Prostate gland (tissue), 2 donors: ENCODE results near the gene RAB3B. TPM values are rescaled to one million over a fixed set of nuclear protein-coding genes. Genes with fewer than 3 reads are reported as not detected.

Experiments
- DNase-seq: peaks from one replicate; pipeline ENCODE4 v3.0.0-alpha.2; 2019; ENCODE audit warnings: low spot score
- H3K27ac ChIP-seq, 2 donors: fragments of 200-600 bp; sonication (generic); 2 replicates each; pipeline ENCODE4 v1.5.1; 2017 to 2019
- H3K27me3 ChIP-seq: fragments of 200-600 bp; sonication (generic); replicated peaks from 2 replicates; pipeline ENCODE4 v1.5.1; 2019; ENCODE audit not compliant: insufficient read depth
- H3K36me3 ChIP-seq, 2 donors: fragments of 200-600 bp; sonication (generic); 1 replicate in 1 of 2; 2 replicates in 1 of 2; pipeline versions ENCODE4 v1.5.1 to v1.8.1; 2017 to 2019
- H3K4me1 ChIP-seq: fragments of 200-600 bp; sonication (generic); replicated peaks from 2 replicates; pipeline ENCODE4 v1.5.1; 2019
- H3K4me3 ChIP-seq, 2 donors: fragments of 200-600 bp; sonication (generic); 2 replicates each; pipeline ENCODE4 v1.5.1; 2017 to 2019
- H3K9me3 ChIP-seq: fragments of 200-600 bp; sonication (generic); 2 replicates; pipeline ENCODE4 v1.5.1; 2017
- POLR2A ChIP-seq: fragments of 450-650 bp; IDR thresholded peaks from one replicate; pipeline ENCODE4 v1.6.1; 2016; ENCODE audit warnings: antibody characterized with exemption, mild to moderate bottlenecking
- POLR2AphosphoS5 ChIP-seq: sonication (generic); formaldehyde crosslinking; IDR thresholded peaks from one replicate; pipeline ENCODE4 v1.6.1; 2017; ENCODE audit warnings: antibody characterized with exemption
- WGBS: methylation state at CpG from one replicate; pipeline ENCODE4 v1.1.5; 2018; 5-methylcytosine and 5-hydroxymethylcytosine counted together
- intact Hi-C: fragments of 100-400 bp; cut with DNase I; formaldehyde crosslinking; loops from one replicate; pipeline ENCODE4 v1.14.2; 2022
- small RNA-seq, 2 donors: library from RNA; depleted of rRNA; stranded (forward); fragments of <200 nt; gene quantifications; one replicate each; pipeline ENCODE3, GENCODE V24; 2016
- total RNA-seq, 2 donors: library from RNA; depleted of rRNA; stranded (reverse); fragments of >200 nt; gene quantifications; one replicate each; pipeline ENCODE4 v1.1.0, GENCODE V29; 2016
- TF ChIP-seq, protein P1 (sequence below), 4 experiments: fragments of 200-600 bp in 2 of 4; fragments of 450-650 bp in 2 of 4; sonication (generic) in 2 of 4; IDR thresholded peaks; 1 replicate in 3 of 4; 2 replicates in 1 of 4; pipeline ENCODE4 v1.5.1; 2016 to 2019; ENCODE audit warnings: antibody characterized with exemption in 4 of 4, mild to moderate bottlenecking in 2 of 4, moderate library complexity in 2 of 4

RAB3B gene
- total RNA-seq, 2 donors from 2014 or later = 8.5 to 23.6 TPM

DNA sequence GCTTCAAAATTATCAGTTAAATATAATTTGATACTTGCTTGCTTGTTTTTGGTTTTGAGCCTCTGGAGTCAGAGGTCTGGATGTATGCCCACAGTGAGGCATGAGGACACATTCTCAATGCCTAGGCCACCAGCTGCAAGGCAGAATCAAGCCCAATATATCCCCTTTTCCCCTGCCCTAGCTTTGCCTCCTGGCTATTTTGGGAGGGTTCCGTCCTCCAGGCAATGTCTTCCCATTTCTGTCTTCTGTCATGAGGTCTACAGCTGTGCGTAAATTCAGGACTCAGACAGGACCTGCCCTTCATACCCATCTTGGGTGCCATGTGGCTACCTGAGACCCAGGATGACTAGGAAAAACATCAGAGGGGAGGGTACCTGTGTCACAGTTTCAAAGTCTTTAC, 131.2 kb downstream of the RAB3B start:
- no peaks in the 10 kb centered on the region for H3K36me3 ChIP-seq
- H3K27ac ChIP-seq = no peak overlapping the region
- H3K4me3 ChIP-seq = no peak overlapping the region
- 98% methylated on average over 2 of the region's 2 CpGs for WGBS
- TF ChIP-seq POLR2AphosphoS5 (no peak), POLR2A (no peak)
- TF ChIP-seq, protein P1, sequence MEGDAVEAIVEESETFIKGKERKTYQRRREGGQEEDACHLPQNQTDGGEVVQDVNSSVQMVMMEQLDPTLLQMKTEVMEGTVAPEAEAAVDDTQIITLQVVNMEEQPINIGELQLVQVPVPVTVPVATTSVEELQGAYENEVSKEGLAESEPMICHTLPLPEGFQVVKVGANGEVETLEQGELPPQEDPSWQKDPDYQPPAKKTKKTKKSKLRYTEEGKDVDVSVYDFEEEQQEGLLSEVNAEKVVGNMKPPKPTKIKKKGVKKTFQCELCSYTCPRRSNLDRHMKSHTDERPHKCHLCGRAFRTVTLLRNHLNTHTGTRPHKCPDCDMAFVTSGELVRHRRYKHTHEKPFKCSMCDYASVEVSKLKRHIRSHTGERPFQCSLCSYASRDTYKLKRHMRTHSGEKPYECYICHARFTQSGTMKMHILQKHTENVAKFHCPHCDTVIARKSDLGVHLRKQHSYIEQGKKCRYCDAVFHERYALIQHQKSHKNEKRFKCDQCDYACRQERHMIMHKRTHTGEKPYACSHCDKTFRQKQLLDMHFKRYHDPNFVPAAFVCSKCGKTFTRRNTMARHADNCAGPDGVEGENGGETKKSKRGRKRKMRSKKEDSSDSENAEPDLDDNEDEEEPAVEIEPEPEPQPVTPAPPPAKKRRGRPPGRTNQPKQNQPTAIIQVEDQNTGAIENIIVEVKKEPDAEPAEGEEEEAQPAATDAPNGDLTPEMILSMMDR (IDR thresholded peaks at IDR 0.05) = no peak
- DNase-seq = no peak
- H3K4me1 ChIP-seq = no peaks in the 10 kb centered on the region
- H3K27me3 ChIP-seq = no peaks in the 10 kb centered on the region
- no peaks in the 10 kb centered on the region for H3K9me3 ChIP-seq
- intact Hi-C loops = no loop called here

- Histone ChIP-seq H3K27me3 (no peaks in the 10 kb centered on the region), H3K9me3 (no peaks in the 10 kb centered on the region), H3K4me1 (no peaks in the 10 kb centered on the region), H3K4me3 (no peak overlapping the region), H3K27ac (no peak overlapping the region), H3K36me3 (no peaks in the 10 kb centered on the region)
- DNase-seq = no peak
- intact Hi-C loops = no loop called here
- WGBS = 80% methylated on average over 1 of the region's 1 CpG
- TF ChIP-seq POLR2AphosphoS5 (no peak), POLR2A (no peak)
- TF ChIP-seq, protein P1 (IDR thresholded peaks at IDR 0.05) = no peak
These were observed 131.6 kb downstream of the RAB3B start for GRCh38 chr1:51858892-51859291.

Small RNA genes within 50 kb of the gene (small RNA-seq; reads per million reads assigned to genes)
- 0 reads per million in 2 donors for gene RN7SL290P
- 0.19 to 0.50 reads per million in 2 donors for gene RNA5SP48

Other genes with a start within 250 kb of the RAB3B start
- 10 to 100 TPM; 48.5 to 67.7 TPM for gene NRDC, start 112.0 kb downstream of the RAB3B start, total RNA-seq
- gene KTI12, start 43.1 kb upstream of the RAB3B start, total RNA-seq = 10 to 100 TPM in 1 of 2 donors, 1 to 10 TPM in 1; 9.2 to 15.0 TPM
- 10 to 100 TPM; 46.1 to 70.6 TPM for gene TXNDC12, start 64.5 kb upstream of the RAB3B start, total RNA-seq
- 10 to 100 TPM; 34.7 to 39.0 TPM for gene BTF3L4, start 65.6 kb upstream of the RAB3B start, total RNA-seq
- 10 to 100 TPM; 28.6 to 29.0 TPM for gene ZFYVE9, start 151.4 kb upstream of the RAB3B start, total RNA-seq